Heart left ventricle (tissue), 16 donors: ENCODE results near the gene BMP2K. TPM values are rescaled to one million over a fixed set of nuclear protein-coding genes. Genes with fewer than 3 reads are reported as not detected.
"Not testable (repeated sequence)": the region's sequence is repeated elsewhere in the genome, so short reads cannot be mapped to it uniquely, and the experiment has no call there.

ENCODE experiments used
- ATAC-seq, 4 donors: fragments of 200-7000 bp; cut with Tn5 transposase; one replicate each; pipeline ENCODE4 v1.9.1; 2020 to 2022; ENCODE audit warnings: moderate library complexity in 4 of 4, mild to moderate bottlenecking in 3 of 4, moderate number of reproducible peaks in 1 of 4
- DNase-seq, 5 donors: peaks; one replicate each; pipeline ENCODE4 v3.0.0-alpha.2; 2020
- H3K27ac ChIP-seq, 12 donors: fragments of 200-600 bp; sonication (generic) in 4 of 12; one replicate each; pipeline versions ENCODE4 v1.5.0 to v1.8.0; 2016 to 2022; ENCODE audit warnings: mild to moderate bottlenecking in 2 of 12
- H3K27me3 ChIP-seq, 9 donors: fragments of 200-600 bp; sonication (generic) in 2 of 9; one replicate each; pipeline versions ENCODE4 v1.5.1 to v1.8.0; 2016 to 2022; ENCODE audit warnings: mild to moderate bottlenecking in 3 of 9
- H3K36me3 ChIP-seq, 9 donors: fragments of 200-600 bp; sonication (generic) in 2 of 9; one replicate each; pipeline versions ENCODE4 v1.5.0 to v1.8.0; 2018 to 2022; ENCODE audit warnings: mild to moderate bottlenecking in 2 of 9
- H3K4me1 ChIP-seq, 12 donors: fragments of 200-600 bp; sonication (generic) in 4 of 12; one replicate each; pipeline versions ENCODE4 v1.5.0 to v1.8.0; 2016 to 2022; ENCODE audit warnings: mild to moderate bottlenecking in 3 of 12
- H3K4me3 ChIP-seq, 12 donors: fragments of 200-600 bp; sonication (generic) in 4 of 12; one replicate each; pipeline versions ENCODE4 v1.5.0 to v1.8.0; 2017 to 2022; ENCODE audit warnings: mild to moderate bottlenecking in 9 of 12, moderate library complexity in 4 of 12
- H3K9me3 ChIP-seq, 12 donors: fragments of 200-600 bp; sonication (generic) in 4 of 12; one replicate each; pipeline versions ENCODE4 v1.5.0 to v1.8.0; 2016 to 2022; ENCODE audit warnings: mild to moderate bottlenecking in 1 of 12
- POLR2A ChIP-seq, 2 donors: fragments of 450-650 bp; IDR thresholded peaks; one replicate each; pipeline ENCODE4 v1.6.1; 2017; ENCODE audit warnings: antibody characterized with exemption in 2 of 2, mild to moderate bottlenecking in 2 of 2, moderate library complexity in 2 of 2
- WGBS, 4 donors: extraction: QIAGEN DNeasy Blood & Tissue Kit in 2 of 4; methylation state at CpG; one replicate each; pipeline versions ENCODE4 v1.1.5 to v1.1.7; 2013 to 2018; 5-methylcytosine and 5-hydroxymethylcytosine counted together
- intact Hi-C, 10 donors: fragments of 100-400 bp; cut with DNase I; formaldehyde crosslinking; loops; one replicate each; pipeline versions ENCODE4 v1.11.1 to v1.14.2; 2022
- polyA plus RNA-seq, 2 donors: library from polyadenylated mRNA; stranded (reverse); fragments of 200-250 nt; gene quantifications; one replicate each; pipeline ENCODE4 v1.2.3, GENCODE V29; 2013
- total RNA-seq, 9 donors: library from RNA; depleted of rRNA in 2 of 9; stranded (reverse); fragments of >200 nt in 2 of 9; fragmentation: NEBNext Ultra II Directional in 3 of 9; extraction: Animal tissue kit (Norgen Biotek cat#: 25700) in 3 of 9; gene quantifications; one replicate each; pipeline versions ENCODE4 v1.1.0 to v1.2.4, GENCODE V29; 2016 to 2023
- TF ChIP-seq, protein P1 (sequence below), 12 donors: fragments of 200-600 bp; sonication (generic) in 4 of 12; IDR thresholded peaks; one replicate each; pipeline versions ENCODE4 v1.5.0 to v1.8.0; 2018 to 2022; ENCODE audit warnings: antibody characterized with exemption in 12 of 12, mild to moderate bottlenecking in 5 of 12
- donor health status: ischemic (EF 13 %, LVEDD 7.1; RV severe dilation, severe dysfunction).
- donor health status: healthy with polysubstance abuse.
- donor health status: DM: no; HTN: yes; CAD: no.
- donor health status: DM: no; HTN: no; CAD: no.
- donor health status: ischemic (EF 25% LVEDD 6.9; RV normal size, moderate dysfunction).
- donor health status: ischemic (EF 25% LVEDD 5.7; RV mildly dilated, moderate dysfunction).
- donor health status: healthy.
- donor health status: DM: yes; HTN: yes; CAD: no.
- donor health status: ischemic (EF 35%, LVEDD 5.7; RV mildly dilated, moderate dysfunction).
- donor health status: nonischemic (EF 11% LVEDD 7.7; RV severe dilation, severe dysfunction).
- donor health status: DM: yes; HTN: yes; CAD: no.
- donor health status: PGD.
- donor health status: ischemic (EF 29% LVEDD 5.4; RV normal size, mild dysfunction).
- donor health status: nonischemic (EF 23%, LVEDD 6.1; RV moderate dilation, normal function).

BMP2K gene
- total and polyA plus RNA-seq, 11 donors, result 5.4 to 65.7 (median 21.6) TPM

DNA sequence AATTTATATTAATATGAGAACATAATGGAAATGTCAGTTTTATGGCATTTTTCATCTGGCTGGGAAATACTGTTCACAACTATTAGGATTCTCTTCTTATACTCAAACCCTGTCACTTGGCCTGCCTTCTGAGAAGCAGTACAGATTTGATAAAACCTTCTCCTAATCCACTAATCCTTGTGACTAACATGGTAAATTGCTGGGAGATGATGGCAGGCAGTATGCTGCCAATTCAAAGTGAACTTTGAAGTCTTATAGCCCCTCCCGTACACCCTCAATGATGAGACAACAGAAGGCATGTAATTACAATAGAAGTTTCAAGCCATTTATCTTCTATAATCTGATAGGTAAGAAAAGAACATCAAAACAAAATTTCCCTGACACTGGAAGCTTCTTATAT is 126.1 kb downstream of the BMP2K start:
- Histone ChIP-seq H3K4me1 (no peaks in the 10 kb centered on the region), H3K27me3 (no peaks in the 10 kb centered on the region), H3K27ac (no peak overlapping the region), H3K4me3 (no peak overlapping the region), H3K36me3 (peaks cover 0 to 14% (median 0%) of the 10 kb centered on the region in 9 donors), H3K9me3 (no peaks in the 10 kb centered on the region)
- intact Hi-C loops, result no loop called here
- WGBS, 4 donors, result 94 to 100% (median 97%) methylated on average over 1 of the region's 1 CpG
- DNase-seq (no peak), ATAC-seq (no peak)
- TF ChIP-seq, protein P1, sequence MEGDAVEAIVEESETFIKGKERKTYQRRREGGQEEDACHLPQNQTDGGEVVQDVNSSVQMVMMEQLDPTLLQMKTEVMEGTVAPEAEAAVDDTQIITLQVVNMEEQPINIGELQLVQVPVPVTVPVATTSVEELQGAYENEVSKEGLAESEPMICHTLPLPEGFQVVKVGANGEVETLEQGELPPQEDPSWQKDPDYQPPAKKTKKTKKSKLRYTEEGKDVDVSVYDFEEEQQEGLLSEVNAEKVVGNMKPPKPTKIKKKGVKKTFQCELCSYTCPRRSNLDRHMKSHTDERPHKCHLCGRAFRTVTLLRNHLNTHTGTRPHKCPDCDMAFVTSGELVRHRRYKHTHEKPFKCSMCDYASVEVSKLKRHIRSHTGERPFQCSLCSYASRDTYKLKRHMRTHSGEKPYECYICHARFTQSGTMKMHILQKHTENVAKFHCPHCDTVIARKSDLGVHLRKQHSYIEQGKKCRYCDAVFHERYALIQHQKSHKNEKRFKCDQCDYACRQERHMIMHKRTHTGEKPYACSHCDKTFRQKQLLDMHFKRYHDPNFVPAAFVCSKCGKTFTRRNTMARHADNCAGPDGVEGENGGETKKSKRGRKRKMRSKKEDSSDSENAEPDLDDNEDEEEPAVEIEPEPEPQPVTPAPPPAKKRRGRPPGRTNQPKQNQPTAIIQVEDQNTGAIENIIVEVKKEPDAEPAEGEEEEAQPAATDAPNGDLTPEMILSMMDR (IDR thresholded peaks at IDR 0.05), result no peak
- TF ChIP-seq POLR2A (IDR thresholded peaks at IDR 0.05), result no peak

DNA sequence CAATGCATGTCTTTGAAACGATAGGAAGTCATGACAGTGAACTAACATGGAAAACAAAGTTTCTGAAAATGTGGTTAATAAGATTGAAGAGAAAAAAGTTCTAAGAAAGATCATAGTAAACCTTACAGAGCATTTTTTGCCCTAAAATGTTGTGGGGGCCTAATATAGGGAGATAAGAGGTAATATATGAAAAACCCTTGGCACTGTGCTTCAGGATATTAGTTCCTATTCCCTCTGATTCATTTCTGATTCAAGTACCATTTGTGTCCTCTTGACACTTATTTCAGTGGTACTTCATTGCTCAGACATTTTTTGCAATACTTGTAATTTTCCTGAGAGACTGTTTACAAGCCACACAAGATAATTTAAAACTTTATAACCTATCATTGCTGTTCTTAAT is 128.0 kb downstream of the BMP2K start:
- ATAC-seq, result no peak
- H3K4me3 ChIP-seq, result no peak overlapping the region
- TF ChIP-seq, protein P1 (IDR thresholded peaks at IDR 0.05), result no peak
- no peak for TF ChIP-seq POLR2A (IDR thresholded peaks at IDR 0.05)
- DNase-seq, result no peak
- no peaks in the 10 kb centered on the region for H3K4me1 ChIP-seq
- intact Hi-C loops, result no loop called here
- H3K27ac ChIP-seq, result no peak overlapping the region
- no peaks in the 10 kb centered on the region for H3K9me3 ChIP-seq
- 55 to 68% (median 67%) methylated on average over 1 of the region's 1 CpG for WGBS, 4 donors
- no peaks in the 10 kb centered on the region for H3K27me3 ChIP-seq
- H3K36me3 ChIP-seq, result peaks cover 0 to 14% (median 0%) of the 10 kb centered on the region in 9 donors

DNA sequence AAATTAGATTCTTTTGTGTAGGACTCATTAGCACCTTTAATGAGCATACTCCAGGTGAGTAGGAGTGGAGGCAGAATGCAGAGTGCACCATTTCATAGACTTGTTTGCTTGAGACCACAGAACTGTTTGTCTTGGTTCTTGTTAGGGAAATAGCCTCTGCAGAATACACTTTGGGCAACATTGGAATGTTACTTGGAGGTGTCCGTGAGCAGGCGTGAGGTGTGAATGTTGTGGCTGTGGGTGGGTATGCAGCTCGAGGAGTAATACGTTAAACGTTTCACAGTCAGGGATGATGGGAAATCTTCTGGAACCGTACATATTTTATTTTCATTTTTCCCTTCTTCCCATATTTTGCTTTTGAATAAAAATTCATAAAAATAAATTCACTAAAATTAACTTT is 131.5 kb downstream of the BMP2K start:
- Histone ChIP-seq H3K36me3 (peaks cover 0 to 32% (median 18%) of the 10 kb centered on the region in 9 donors), H3K27me3 (no peaks in the 10 kb centered on the region), H3K27ac (no peak overlapping the region), H3K4me3 (no peak overlapping the region), H3K4me1 (no peaks in the 10 kb centered on the region), H3K9me3 (no peaks in the 10 kb centered on the region)
- TF ChIP-seq, protein P1 (IDR thresholded peaks at IDR 0.05), result no peak
- TF ChIP-seq POLR2A (IDR thresholded peaks at IDR 0.05), result no peak
- DNase-seq (no peak), ATAC-seq (no peak)
- intact Hi-C loops, result no loop called here
- 94 to 97% (median 96%) methylated on average over 6 of the region's 6 CpGs for WGBS, 4 donors

DNA sequence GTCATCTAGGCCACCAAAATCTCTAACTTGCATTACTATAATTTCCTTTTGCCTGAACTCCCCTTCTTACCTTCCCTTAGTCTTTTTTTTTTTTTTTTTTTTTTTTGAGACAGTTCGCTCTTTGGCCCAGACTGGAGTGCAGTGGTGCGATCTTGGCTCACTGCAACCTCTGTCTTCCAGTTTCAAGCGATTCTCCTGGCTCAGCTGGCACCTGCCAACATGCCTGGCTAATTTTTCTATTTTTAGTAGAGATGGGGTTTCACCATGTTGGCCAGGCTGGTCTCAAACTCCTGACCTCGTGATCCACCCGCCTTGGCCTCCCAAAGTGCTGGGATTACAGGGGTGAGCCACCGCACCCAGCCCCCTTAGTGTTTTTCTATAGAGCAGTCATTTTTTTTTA is 132.8 kb downstream of the BMP2K start:
- H3K27me3 ChIP-seq, intact Hi-C loops, H3K4me3 ChIP-seq, ATAC-seq, H3K9me3 ChIP-seq, H3K4me1 ChIP-seq, H3K27ac ChIP-seq, DNase-seq: not testable (repeated sequence)
- 87 to 91% (median 91%) methylated on average over 6 of the region's 6 CpGs for WGBS, 4 donors
- peaks cover 0 to 40% (median 18%) of the 10 kb centered on the region in 9 donors for H3K36me3 ChIP-seq

DNA sequence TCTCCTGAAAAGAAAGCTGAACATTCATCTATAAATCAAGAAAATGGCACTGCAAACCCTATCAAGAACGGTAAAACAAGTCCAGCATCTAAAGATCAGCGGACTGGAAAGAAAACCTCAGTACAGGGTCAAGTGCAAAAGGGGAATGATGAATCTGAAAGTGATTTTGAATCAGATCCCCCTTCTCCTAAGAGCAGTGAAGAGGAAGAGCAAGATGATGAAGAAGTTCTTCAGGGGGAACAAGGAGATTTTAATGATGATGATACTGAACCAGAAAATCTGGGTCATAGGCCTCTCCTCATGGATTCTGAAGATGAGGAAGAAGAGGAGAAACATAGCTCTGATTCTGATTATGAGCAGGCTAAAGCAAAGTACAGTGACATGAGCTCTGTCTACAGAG is 134.5 kb downstream of the BMP2K start:
- H3K4me1 ChIP-seq, result no peaks in the 10 kb centered on the region
- TF ChIP-seq, protein P1 (IDR thresholded peaks at IDR 0.05), result no peak
- TF ChIP-seq POLR2A (IDR thresholded peaks at IDR 0.05), result no peak
- H3K27me3 ChIP-seq, result no peaks in the 10 kb centered on the region
- H3K27ac ChIP-seq, result no peak overlapping the region
- 90 to 99% (median 97%) methylated on average over 2 of the region's 2 CpGs for WGBS, 4 donors
- no peak for DNase-seq
- peaks cover 0 to 56% (median 24%) of the 10 kb centered on the region in 9 donors for H3K36me3 ChIP-seq
- H3K4me3 ChIP-seq, result no peak overlapping the region
- ATAC-seq, result peak in 1 of 4 donors; percentile 20
- no peaks in the 10 kb centered on the region for H3K9me3 ChIP-seq
- intact Hi-C loops, result no loop called here
